HepG2 (cell line): ENCODE measurements around the gene FRAS1. TPM values are rescaled to one million over a fixed set of nuclear protein-coding genes. Genes with fewer than 3 reads are reported as not detected.

Experiments used
- ATAC-seq: fragments of 200-7000 bp; cut with Tn5 transposase; 3 replicates; pipeline ENCODE4 v1.9.1; 2020; ENCODE audit warnings: mild to moderate bottlenecking, moderate library complexity
- BruUV-seq: library from RNA; stranded (reverse); fragments of 400-500 nt; replicated peaks from 2 replicates; lab custom pipeline; 2021; lab: Mats Ljungman, UMichigan
- CTCF ChIA-PET: fragments of 300-600 bp; formaldehyde crosslinking; extraction: SDS; loops from one replicate; lab custom pipeline; 2021; ENCODE audit warnings: low total read pairs, inconsistent platforms, low intra/inter-chr PET ratio; lab: Yijun Ruan, JAX
- POLR2A ChIA-PET: fragments of 350-600 bp; sonication (Branson Sonifier 250); formaldehyde crosslinking; loops from one replicate; lab custom pipeline; 2020; ENCODE audit warnings: antibody characterized with exemption, inconsistent platforms; lab: Yijun Ruan, JAX
- DNase-seq: peaks from one replicate; pipeline ENCODE4 v3.0.0-alpha.2; 2015; ENCODE audit warnings: low spot score
- FAIRE-seq: peaks from 3 replicates; lab custom pipeline; 2011; peaks lifted over from hg19 to GRCh38; lab: Jason Lieb, UNC
- H2AFZ ChIP-seq: one replicate; pipeline ENCODE4 v1.6.1; 2011; ENCODE audit warnings: low read length, inconsistent platforms
- H3K27ac ChIP-seq: fragments of 300-600 bp; 3 replicates; pipeline ENCODE4 v1.8.0; 2011; ENCODE audit warnings: mixed run types, mild to moderate bottlenecking, mixed read lengths, low read length, inconsistent platforms; ENCODE audit not compliant: insufficient read depth; ENCODE audit errors: extremely low read length
- H3K27me3 ChIP-seq, 2 experiments: fragments of 200-600 bp in 1 of 2; 2 replicates in 1 of 2; 3 replicates in 1 of 2; pipeline versions ENCODE4 v1.6.0 to v1.8.0; 2011; ENCODE audit warnings: low read length in 2 of 2, mild to moderate bottlenecking in 2 of 2, moderate library complexity in 2 of 2, inconsistent platforms in 1 of 2; ENCODE audit not compliant: insufficient read depth in 2 of 2, control insufficient read depth in 1 of 2
- H3K36me3 ChIP-seq, 2 experiments: fragments of 200-600 bp in 1 of 2; replicated peaks in 1 of 2; 2 replicates in 1 of 2; 3 replicates in 1 of 2; pipeline versions ENCODE4 v1.5.1 to v1.8.0; 2011; ENCODE audit warnings: low read length in 2 of 2, inconsistent platforms in 1 of 2; ENCODE audit not compliant: insufficient read depth in 2 of 2, control insufficient read depth in 1 of 2
- H3K4me1 ChIP-seq: 2 replicates; pipeline ENCODE4 v1.5.1; 2012; ENCODE audit warnings: low read length, inconsistent platforms; ENCODE audit not compliant: insufficient read depth
- H3K4me2 ChIP-seq: 2 replicates; pipeline ENCODE4 v1.6.0; 2011; ENCODE audit warnings: low read depth, low read length, inconsistent platforms
- H3K4me3 ChIP-seq, 3 experiments: fragments of 200-600 bp in 1 of 3; sonication (generic), shearing (Covaris generic) in 1 of 3; replicated peaks in 1 of 3; 2 replicates each; pipeline ENCODE4 v1.5.1; 2011 to 2016; ENCODE audit warnings: low read length in 3 of 3, inconsistent platforms in 2 of 3, low read depth in 2 of 3, mild to moderate bottlenecking in 2 of 3, control low read depth in 1 of 3, mixed read lengths in 1 of 3; ENCODE audit not compliant: insufficient read depth in 1 of 3
- H3K79me2 ChIP-seq: one replicate; pipeline ENCODE4 v1.6.1; 2011; ENCODE audit warnings: low read length, inconsistent platforms; ENCODE audit not compliant: insufficient read depth
- H3K9ac ChIP-seq: 2 replicates; pipeline ENCODE4 v1.6.0; 2011; ENCODE audit warnings: mild to moderate bottlenecking, low read depth, low read length, inconsistent platforms; ENCODE audit not compliant: insufficient read depth
- H3K9me3 ChIP-seq: 2 replicates; pipeline ENCODE4 v1.5.1; 2012; ENCODE audit warnings: mild to moderate bottlenecking, low read length
- H4K20me1 ChIP-seq: 2 replicates; pipeline ENCODE4 v1.6.0; 2011; ENCODE audit warnings: inconsistent platforms, mild to moderate bottlenecking, low read length, moderate library complexity; ENCODE audit not compliant: insufficient read depth
- CCDC6 ChIP-seq: sonication (generic); formaldehyde crosslinking; IDR thresholded peaks from 2 replicates; pipeline ENCODE4 v1.8.1; 2022; ENCODE audit warnings: mild to moderate bottlenecking, missing genetic modification reagents, moderate library complexity
- IRF2 ChIP-seq: IDR thresholded peaks from 2 replicates; pipeline ENCODE4 v1.6.1; 2018; ENCODE audit warnings: missing genetic modification reagents, missing compliant biosample characterization
- KLF11 ChIP-seq: IDR thresholded peaks from 2 replicates; pipeline ENCODE4 v1.6.1; 2016; ENCODE audit warnings: missing compliant biosample characterization
- NCOA1 ChIP-seq: sonication (generic); formaldehyde crosslinking; IDR thresholded peaks from 2 replicates; pipeline ENCODE4 v1.9.0; 2021; ENCODE audit warnings: missing genetic modification reagents
- RARG ChIP-seq: sonication (generic); formaldehyde crosslinking; IDR thresholded peaks from 2 replicates; pipeline ENCODE4 v1.4.0; 2020; ENCODE audit warnings: low read depth, mild to moderate bottlenecking, missing genetic modification reagents
- SIN3B ChIP-seq: fragments of 150-350 bp; IDR thresholded peaks from 2 replicates; pipeline ENCODE4 v1.6.1; 2014; ENCODE audit warnings: low read length
- XBP1 ChIP-seq: sonication (generic); formaldehyde crosslinking; IDR thresholded peaks from 2 replicates; pipeline ENCODE4 v1.5.0; 2020; ENCODE audit warnings: missing genetic modification reagents
- ZNF567 ChIP-seq: sonication (generic); formaldehyde crosslinking; IDR thresholded peaks from 2 replicates; pipeline ENCODE4 v1.8.1; 2023; ENCODE audit warnings: mild to moderate bottlenecking, missing genetic modification reagents, borderline replicate concordance
- WGBS: methylation state at CpG from one replicate; pipeline ENCODE4 v1.1.6; 2017; ENCODE audit warnings: low lambda C conversion rate; 5-methylcytosine and 5-hydroxymethylcytosine counted together
- in situ Hi-C: cut with HindIII; loops from 2 replicates; pipeline ENCODE4 v1.10.0; 2017; ENCODE audit warnings: low pct_unique_long_range_greater_than_20kb; ENCODE audit not compliant: extremely low pct_ligation_motif_present
- intact Hi-C: fragments of 100-400 bp; cut with micrococcal nuclease; formaldehyde crosslinking; loops from one replicate; pipeline ENCODE4 v1.10.0; 2022; ENCODE audit not compliant: unreplicated experiment
- polyA plus RNA-seq, 8 experiments: library from polyadenylated mRNA; depleted of rRNA in 3 of 8; stranded (reverse) in 7 of 8; unstranded in 1 of 8; fragments of >200 nt; fragmentation: Illumina TruSeq in 4 of 8; extraction: Trizol in 4 of 8; gene quantifications; 2 replicates each; pipeline versions ENCODE4 v1.2.1 to v1.2.3, GENCODE V29; 2011 to 2016; ENCODE audit warnings: low read depth in 4 of 8, missing spikeins in 1 of 8, mixed read lengths in 1 of 8; ENCODE audit not compliant: insufficient read depth in 1 of 8
- total RNA-seq, 5 experiments: library from RNA; depleted of rRNA; stranded (reverse); fragments of >200 nt; fragmentation: Illumina TruSeq; extraction: Trizol; gene quantifications; 2 replicates each; pipeline ENCODE4 v1.2.3, GENCODE V29; 2016; ENCODE audit warnings: low read depth in 1 of 5
- TF ChIP-seq, protein P1 (sequence below): sonication (generic); formaldehyde crosslinking; IDR thresholded peaks from 2 replicates; pipeline ENCODE4 v1.5.1; 2020; ENCODE audit warnings: missing genetic modification reagents, mild to moderate bottlenecking, borderline replicate concordance
- TF ChIP-seq, protein P2 (sequence below), 2 experiments: sonication (generic) in 1 of 2; formaldehyde crosslinking in 1 of 2; IDR thresholded peaks; 2 replicates each; pipeline versions ENCODE4 v1.4.0 to v1.6.1; 2016 to 2020; ENCODE audit warnings: borderline replicate concordance in 1 of 2, low read depth in 1 of 2, mild to moderate bottlenecking in 1 of 2, missing genetic modification reagents in 1 of 2

The FRAS1 gene
- total and polyA plus RNA-seq, 2 of the 13 experiments (the other 11 are each of a cell fraction or from before 2014, with no cell fraction given): 22.5 to 31.6 TPM

DNA sequence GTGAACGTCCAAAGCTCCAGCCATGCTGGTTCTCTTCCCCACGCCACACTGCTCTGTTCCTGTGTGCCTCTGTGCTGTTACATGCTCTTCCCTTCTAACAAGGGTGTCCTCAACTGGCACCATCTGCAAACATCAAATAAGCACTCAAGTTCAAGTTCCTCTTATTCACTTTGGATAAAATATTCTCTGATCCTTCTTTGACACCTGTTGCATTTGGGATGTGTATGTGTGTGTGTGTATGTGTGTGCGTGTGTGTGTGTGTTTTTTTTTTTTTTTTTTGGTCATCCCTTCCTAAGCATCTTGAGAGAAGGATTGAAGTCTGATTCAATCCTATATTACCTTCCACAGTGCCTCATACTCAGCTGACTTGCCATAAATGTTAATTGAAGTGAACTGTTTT is 290.4 kb downstream of the FRAS1 start:
- 94% methylated on average over 3 of the region's 3 CpGs for WGBS
- no peak for ATAC-seq
- H3K4me1 ChIP-seq: no peaks in the 10 kb centered on the region
- ChIA-PET POLR2A (no interaction called here), CTCF (no interaction called here)
- H3K9me3 ChIP-seq: no peaks in the 10 kb centered on the region
- no peak for DNase-seq
- no peak for FAIRE-seq
- peaks cover 3 to 21% of the 10 kb centered on the region in 2 experiments; a peak in 4 of 5 replicates for H3K36me3 ChIP-seq
- no peaks in the 10 kb centered on the region for H3K27me3 ChIP-seq
- no peaks in the 10 kb centered on the region for H4K20me1 ChIP-seq
- no peak for TF ChIP-seq RARG
- TF ChIP-seq XBP1 (CRISPR knock-in tag): no peak
- TF ChIP-seq NCOA1 (CRISPR knock-in tag): no peak
- no peak for TF ChIP-seq SIN3B
- no peak for TF ChIP-seq CCDC6 (CRISPR knock-in tag)
- H3K79me2 ChIP-seq: no peaks in the 10 kb centered on the region
- no peak overlapping the region for H3K4me2 ChIP-seq
- no peak overlapping the region for H3K9ac ChIP-seq
- no peak overlapping the region for H2AFZ ChIP-seq
- in situ Hi-C loops: no loop called here
- no peak overlapping the region for H3K4me3 ChIP-seq
- intact Hi-C loops: no loop called here
- H3K27ac ChIP-seq: no peak overlapping the region
- BruUV-seq: no TSS peak

DNA sequence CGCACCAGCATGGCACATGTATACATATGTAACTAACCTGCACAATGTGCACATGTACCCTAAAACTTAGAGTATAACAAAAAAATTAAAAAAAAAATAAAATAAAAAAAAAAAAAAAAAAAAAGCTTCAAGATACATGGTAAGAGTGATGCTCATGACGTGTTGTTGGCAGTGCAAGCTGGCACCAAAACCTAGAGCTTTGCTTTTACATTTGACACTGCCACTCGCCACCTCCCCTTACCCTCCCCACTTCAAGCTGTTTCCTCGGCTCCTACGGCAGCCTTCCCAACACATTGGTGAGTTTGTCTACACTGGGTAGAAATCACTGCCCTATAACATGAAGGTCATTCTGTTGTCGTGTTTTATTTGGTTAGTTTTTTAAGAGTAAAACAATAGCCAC is 296.8 kb downstream of the FRAS1 start:
- Histone ChIP-seq H3K27ac (no peak overlapping the region), H3K79me2 (no peaks in the 10 kb centered on the region), H3K27me3 (no peaks in the 10 kb centered on the region), H3K9ac (no peak overlapping the region), H3K9me3 (no peaks in the 10 kb centered on the region), H2AFZ (no peak overlapping the region), H4K20me1 (no peaks in the 10 kb centered on the region), H3K36me3 (peaks cover 0 to 5% of the 10 kb centered on the region in 2 experiments; a peak in 1 of 5 replicates), H3K4me2 (no peak overlapping the region), H3K4me1 (no peaks in the 10 kb centered on the region)
- FAIRE-seq (no peak), ATAC-seq (no peak), DNase-seq (no peak)
- POLR2A ChIA-PET: no interaction called here
- WGBS: 99% methylated on average over 5 of the region's 6 CpGs
- in situ Hi-C loops: no loop called here
- TF ChIP-seq KLF11 (no peak), IRF2 (CRISPR knock-in tag) (no peak), ZNF567 (CRISPR knock-in tag) (no peak)
- TF ChIP-seq, protein P1, sequence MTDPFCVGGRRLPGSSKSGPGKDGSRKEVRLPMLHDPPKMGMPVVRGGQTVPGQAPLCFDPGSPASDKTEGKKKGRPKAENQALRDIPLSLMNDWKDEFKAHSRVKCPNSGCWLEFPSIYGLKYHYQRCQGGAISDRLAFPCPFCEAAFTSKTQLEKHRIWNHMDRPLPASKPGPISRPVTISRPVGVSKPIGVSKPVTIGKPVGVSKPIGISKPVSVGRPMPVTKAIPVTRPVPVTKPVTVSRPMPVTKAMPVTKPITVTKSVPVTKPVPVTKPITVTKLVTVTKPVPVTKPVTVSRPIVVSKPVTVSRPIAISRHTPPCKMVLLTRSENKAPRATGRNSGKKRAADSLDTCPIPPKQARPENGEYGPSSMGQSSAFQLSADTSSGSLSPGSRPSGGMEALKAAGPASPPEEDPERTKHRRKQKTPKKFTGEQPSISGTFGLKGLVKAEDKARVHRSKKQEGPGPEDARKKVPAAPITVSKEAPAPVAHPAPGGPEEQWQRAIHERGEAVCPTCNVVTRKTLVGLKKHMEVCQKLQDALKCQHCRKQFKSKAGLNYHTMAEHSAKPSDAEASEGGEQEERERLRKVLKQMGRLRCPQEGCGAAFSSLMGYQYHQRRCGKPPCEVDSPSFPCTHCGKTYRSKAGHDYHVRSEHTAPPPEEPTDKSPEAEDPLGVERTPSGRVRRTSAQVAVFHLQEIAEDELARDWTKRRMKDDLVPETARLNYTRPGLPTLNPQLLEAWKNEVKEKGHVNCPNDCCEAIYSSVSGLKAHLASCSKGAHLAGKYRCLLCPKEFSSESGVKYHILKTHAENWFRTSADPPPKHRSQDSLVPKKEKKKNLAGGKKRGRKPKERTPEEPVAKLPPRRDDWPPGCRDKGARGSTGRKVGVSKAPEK: no peak
- TF ChIP-seq, protein P2, sequence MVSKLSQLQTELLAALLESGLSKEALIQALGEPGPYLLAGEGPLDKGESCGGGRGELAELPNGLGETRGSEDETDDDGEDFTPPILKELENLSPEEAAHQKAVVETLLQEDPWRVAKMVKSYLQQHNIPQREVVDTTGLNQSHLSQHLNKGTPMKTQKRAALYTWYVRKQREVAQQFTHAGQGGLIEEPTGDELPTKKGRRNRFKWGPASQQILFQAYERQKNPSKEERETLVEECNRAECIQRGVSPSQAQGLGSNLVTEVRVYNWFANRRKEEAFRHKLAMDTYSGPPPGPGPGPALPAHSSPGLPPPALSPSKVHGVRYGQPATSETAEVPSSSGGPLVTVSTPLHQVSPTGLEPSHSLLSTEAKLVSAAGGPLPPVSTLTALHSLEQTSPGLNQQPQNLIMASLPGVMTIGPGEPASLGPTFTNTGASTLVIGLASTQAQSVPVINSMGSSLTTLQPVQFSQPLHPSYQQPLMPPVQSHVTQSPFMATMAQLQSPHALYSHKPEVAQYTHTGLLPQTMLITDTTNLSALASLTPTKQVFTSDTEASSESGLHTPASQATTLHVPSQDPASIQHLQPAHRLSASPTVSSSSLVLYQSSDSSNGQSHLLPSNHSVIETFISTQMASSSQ (IDR thresholded peaks at IDR 0.05; ENCODE audit: low read depth): no peak
- TF ChIP-seq, protein P2 (CRISPR knock-in tag; IDR thresholded peaks at IDR 0.05; ENCODE audit: borderline replicate concordance): no peak
- TF ChIP-seq, all 625 proteins: peak for 0
- BruUV-seq: no TSS peak
- H3K4me3 ChIP-seq: no peak overlapping the region
- intact Hi-C loops: no loop called here
- CTCF ChIA-PET: no interaction called here
